Activated CD8-positive, alpha-beta T cell treated with anti-CD3 and anti-CD28 coated beads, Interleukin-2, amount 10 ng/mL, durations not matched to agents 7 days and 5 days (primary cell): ENCODE results near the gene SMIM44. TPM values are rescaled to one million over a fixed set of nuclear protein-coding genes. Genes with fewer than 3 reads are reported as not detected.
"Not testable (repeated sequence)": the region's sequence is repeated elsewhere in the genome, so short reads cannot be mapped to it uniquely, and the experiment has no call there.

ENCODE experiments used
- ATAC-seq: fragments of 150-1000 bp; cut with Tn5 transposase; one replicate; pipeline ENCODE4 v1.10.0; 2021; ENCODE audit warnings: moderate library complexity
- CTCF ChIA-PET: fragments of 350-600 bp; sonication (Branson Sonifier 250); formaldehyde crosslinking; loops from one replicate; lab custom pipeline; 2021; ENCODE audit warnings: antibody characterized with exemption; lab: Charles Lee
- POLR2A ChIA-PET: fragments of 350-600 bp; sonication (Branson Sonifier 250); formaldehyde crosslinking; loops from one replicate; lab custom pipeline; 2021; ENCODE audit warnings: antibody characterized with exemption; lab: Charles Lee
- DNase-seq: peaks from one replicate; pipeline ENCODE4 v3.0.0-alpha.2; 2020
- H3K27ac Mint-ChIP-seq: one replicate; pipeline ENCODE4 v1.8.0; 2021; ENCODE audit warnings: mild to moderate bottlenecking, mixed read lengths
- H3K27me3 Mint-ChIP-seq: one replicate; pipeline ENCODE4 v1.8.0; 2021; ENCODE audit warnings: low read depth, mixed read lengths
- H3K36me3 Mint-ChIP-seq: one replicate; pipeline ENCODE4 v1.8.0; 2021; ENCODE audit warnings: low read depth, mixed read lengths
- H3K4me1 Mint-ChIP-seq: one replicate; pipeline ENCODE4 v1.8.0; 2021; ENCODE audit warnings: low read depth, mixed read lengths
- H3K4me3 Mint-ChIP-seq: one replicate; pipeline ENCODE4 v1.8.0; 2021; ENCODE audit warnings: mild to moderate bottlenecking, mixed read lengths
- H3K9me3 Mint-ChIP-seq: one replicate; pipeline ENCODE4 v1.8.0; 2022; ENCODE audit warnings: mixed read lengths; ENCODE audit not compliant: insufficient read depth
- total RNA-seq, 2 experiments: library from RNA; stranded (reverse); gene quantifications; one replicate each; pipeline ENCODE4 v1.2.3, GENCODE V29; 2021

The SMIM44 gene
- total RNA-seq, 2 experiments from 2014 or later, result not detected

- Mint-ChIP-seq H3K27me3 (no peaks in the 10 kb centered on the region), H3K4me1 (peaks cover 17% of the 10 kb centered on the region), H3K4me3 (no peak overlapping the region), H3K27ac (no peak overlapping the region), H3K9me3 (no peaks in the 10 kb centered on the region), H3K36me3 (no peaks in the 10 kb centered on the region)
- POLR2A ChIA-PET, result no interaction called here
- CTCF ChIA-PET, result interaction anchor here (0.9 kb wide), 1 partner anchor 27 kb away, joined by 3 read pairs; no protein-coding TSS in a partner anchor
- DNase-seq (no peak), ATAC-seq (no peak)
These were observed 24.8 kb downstream of the SMIM44 start for GRCh38 chr19:3458229-3459088.

GRCh38 chr19:3457528-3458228, 25.6 kb downstream of the SMIM44 start:
- Mint-ChIP-seq H3K4me3 (no peak overlapping the region), H3K27me3 (no peaks in the 10 kb centered on the region), H3K9me3 (no peaks in the 10 kb centered on the region), H3K4me1 (peaks cover 17% of the 10 kb centered on the region), H3K36me3 (no peaks in the 10 kb centered on the region), H3K27ac (no peak overlapping the region)
- no peak for DNase-seq
- ATAC-seq, result no peak
- ChIA-PET CTCF (no interaction called here), POLR2A (no interaction called here)

- peaks cover 17% of the 10 kb centered on the region for H3K4me1 Mint-ChIP-seq
- H3K36me3 Mint-ChIP-seq, result no peaks in the 10 kb centered on the region
- no peak for DNase-seq
- H3K4me3 Mint-ChIP-seq, result no peak overlapping the region
- POLR2A ChIA-PET, result no interaction called here
- no peak overlapping the region for H3K27ac Mint-ChIP-seq
- no peaks in the 10 kb centered on the region for H3K9me3 Mint-ChIP-seq
- H3K27me3 Mint-ChIP-seq, result no peaks in the 10 kb centered on the region
- no peak for ATAC-seq
- CTCF ChIA-PET, result no interaction called here
These were observed 26.2 kb downstream of the SMIM44 start for GRCh38 chr19:3456925-3457527.

DNA sequence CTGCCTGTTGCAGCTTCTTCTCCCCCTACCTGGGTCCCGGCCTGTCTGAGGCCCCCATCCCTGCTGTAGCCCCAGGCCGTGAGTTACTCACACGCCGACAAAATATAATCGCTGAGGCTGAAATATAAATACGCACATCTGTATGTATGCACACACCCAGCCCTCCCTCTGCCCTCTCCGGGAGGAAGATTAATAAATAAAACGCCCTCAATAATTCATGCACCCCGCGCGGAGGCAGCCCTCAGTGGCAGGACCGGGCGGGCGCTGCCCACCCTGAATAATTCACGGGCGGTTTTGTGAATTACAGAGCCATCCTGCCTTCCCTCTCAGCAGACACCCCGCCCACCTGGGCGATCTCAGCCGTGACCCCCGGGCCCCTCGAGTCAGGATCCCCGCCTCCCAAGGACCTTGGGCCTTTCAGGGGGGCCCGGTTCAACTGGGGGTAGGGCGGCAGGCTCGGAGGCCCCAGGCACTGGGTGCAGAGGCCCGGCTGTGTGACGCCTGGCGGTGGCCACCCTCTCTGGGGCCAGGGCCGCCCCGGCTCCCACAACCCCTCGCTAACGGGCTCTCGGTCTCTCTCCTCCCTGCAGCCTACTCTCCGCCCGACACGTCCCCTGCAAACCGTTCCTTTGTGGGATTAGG, 27.2 kb downstream of the SMIM44 start:
- H3K36me3 Mint-ChIP-seq, result no peaks in the 10 kb centered on the region
- no peak overlapping the region for H3K4me3 Mint-ChIP-seq
- H3K27me3 Mint-ChIP-seq, result no peaks in the 10 kb centered on the region
- ChIA-PET POLR2A (no interaction called here), CTCF (no interaction called here)
- no peak for DNase-seq
- no peaks in the 10 kb centered on the region for H3K9me3 Mint-ChIP-seq
- peaks cover 18% of the 10 kb centered on the region for H3K4me1 Mint-ChIP-seq
- no peak overlapping the region for H3K27ac Mint-ChIP-seq
- no peak for ATAC-seq

- no peak overlapping the region for H3K27ac Mint-ChIP-seq
- no peak overlapping the region for H3K4me3 Mint-ChIP-seq
- H3K27me3 Mint-ChIP-seq, result no peaks in the 10 kb centered on the region
- peaks cover 1% of the 10 kb centered on the region for H3K36me3 Mint-ChIP-seq
- ATAC-seq (no peak), DNase-seq (no peak)
- no peaks in the 10 kb centered on the region for H3K9me3 Mint-ChIP-seq
- CTCF ChIA-PET, result no interaction called here
- H3K4me1 Mint-ChIP-seq, result peaks cover 22% of the 10 kb centered on the region
- POLR2A ChIA-PET, result no interaction called here
These were observed 27.8 kb downstream of the SMIM44 start for GRCh38 chr19:3455393-3455955.

DNA sequence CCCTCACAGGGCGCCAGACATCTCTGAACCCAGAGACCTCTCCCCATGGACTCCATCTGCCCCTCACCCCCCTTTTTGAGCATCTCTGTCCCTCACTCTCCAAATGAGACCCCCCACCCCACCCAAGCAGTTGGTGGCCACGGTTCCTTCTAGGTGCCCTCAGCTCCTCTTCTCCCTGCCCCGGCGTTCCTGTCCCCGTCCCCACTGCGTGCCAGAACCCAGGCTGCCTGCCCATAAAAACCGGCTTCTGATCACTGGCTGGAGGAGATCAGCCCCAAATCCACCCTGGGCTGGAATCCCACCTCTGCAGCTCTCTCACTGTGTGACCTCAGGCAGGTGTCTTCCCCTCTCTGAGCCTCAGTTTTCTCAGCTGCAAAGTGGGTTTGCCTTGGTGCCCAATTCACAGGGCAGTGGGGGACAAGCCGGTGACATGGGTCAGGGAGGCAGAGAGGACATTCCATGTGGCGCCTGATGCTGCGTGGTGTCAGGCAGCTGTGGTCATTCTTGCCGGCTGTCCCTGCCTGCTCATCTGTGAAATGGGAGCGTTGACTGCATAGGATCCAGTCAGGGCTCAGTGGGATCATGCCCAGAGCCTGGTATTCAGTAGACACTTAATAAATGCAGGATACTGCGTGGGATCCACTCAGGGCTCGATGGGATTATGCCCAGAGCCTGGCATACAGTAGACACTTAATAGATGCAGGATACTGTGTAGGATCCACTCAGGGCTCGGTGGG, 28.4 kb downstream of the SMIM44 start:
- Mint-ChIP-seq H3K27ac (no peak overlapping the region), H3K4me3 (no peak overlapping the region), H3K9me3 (no peaks in the 10 kb centered on the region), H3K4me1 (peaks cover 17% of the 10 kb centered on the region), H3K36me3 (peaks cover 2% of the 10 kb centered on the region), H3K27me3 (no peaks in the 10 kb centered on the region)
- no peak for ATAC-seq
- no peak for DNase-seq
- ChIA-PET CTCF (interaction anchor here (0.6 kb wide), 1 partner anchor 150 kb away, joined by 3 read pairs; no protein-coding TSS in a partner anchor), POLR2A (no interaction called here)

DNA sequence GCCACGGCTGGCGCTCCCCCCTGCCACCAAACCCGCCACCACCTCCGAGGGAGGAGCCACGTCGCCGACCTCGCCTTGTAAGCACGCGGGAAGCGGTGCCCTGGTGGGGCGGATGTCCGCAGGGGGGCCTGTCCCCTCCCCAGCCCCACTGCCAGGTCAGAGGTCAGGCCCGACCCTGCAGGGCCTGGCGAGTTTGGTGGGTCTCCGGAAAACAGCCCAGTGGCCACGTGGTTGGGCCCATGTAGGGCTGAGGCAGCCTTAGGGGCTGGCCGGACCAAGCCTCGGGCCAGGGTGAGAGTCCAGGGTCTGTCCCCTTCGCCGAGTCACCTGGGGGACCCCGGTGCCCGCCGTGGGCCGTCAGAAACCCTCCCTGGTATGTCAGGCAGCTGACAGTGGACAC, 29.4 kb downstream of the SMIM44 start:
- no peaks in the 10 kb centered on the region for H3K27me3 Mint-ChIP-seq
- ChIA-PET CTCF (no interaction called here), POLR2A (no interaction called here)
- no peak overlapping the region for H3K27ac Mint-ChIP-seq
- no peak for ATAC-seq
- H3K36me3 Mint-ChIP-seq, result peaks cover 2% of the 10 kb centered on the region
- no peak for DNase-seq
- H3K4me3 Mint-ChIP-seq, result no peak overlapping the region
- H3K4me1 Mint-ChIP-seq, result peaks cover 8% of the 10 kb centered on the region
- H3K9me3 Mint-ChIP-seq, result no peaks in the 10 kb centered on the region

DNA sequence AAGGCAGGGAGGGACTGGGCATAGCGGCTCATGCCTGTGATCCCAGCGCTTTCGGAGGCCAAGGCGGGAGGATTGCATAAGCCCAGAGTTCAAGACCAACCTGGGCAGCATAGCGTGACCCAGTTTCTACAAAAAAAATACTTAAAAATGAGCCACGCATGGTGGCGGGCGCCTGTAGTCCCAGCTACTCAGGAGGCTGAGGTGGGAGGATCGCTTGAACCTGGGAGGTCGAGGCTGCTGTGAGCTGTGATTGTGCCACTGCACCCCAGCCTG, 30.4 kb downstream of the SMIM44 start:
- H3K4me3 Mint-ChIP-seq, H3K27me3 Mint-ChIP-seq, CTCF ChIA-PET, H3K9me3 Mint-ChIP-seq, H3K36me3 Mint-ChIP-seq, H3K27ac Mint-ChIP-seq, ATAC-seq, DNase-seq, H3K4me1 Mint-ChIP-seq, POLR2A ChIA-PET: not testable (repeated sequence)

GRCh38 chr19:3452171-3452941, 30.9 kb downstream of the SMIM44 start:
- CTCF ChIA-PET, result no interaction called here
- H3K4me1 Mint-ChIP-seq, result peaks cover 5% of the 10 kb centered on the region
- no peak overlapping the region for H3K27ac Mint-ChIP-seq
- no peaks in the 10 kb centered on the region for H3K9me3 Mint-ChIP-seq
- DNase-seq, result no peak
- peaks cover 2% of the 10 kb centered on the region for H3K36me3 Mint-ChIP-seq
- no peak overlapping the region for H3K4me3 Mint-ChIP-seq
- no peak for ATAC-seq
- POLR2A ChIA-PET, result no interaction called here
- no peaks in the 10 kb centered on the region for H3K27me3 Mint-ChIP-seq

- Mint-ChIP-seq H3K36me3 (peaks cover 2% of the 10 kb centered on the region), H3K4me1 (peaks cover 5% of the 10 kb centered on the region), H3K4me3 (no peak overlapping the region), H3K27me3 (no peaks in the 10 kb centered on the region), H3K9me3 (no peaks in the 10 kb centered on the region), H3K27ac (no peak overlapping the region)
- POLR2A ChIA-PET, result no interaction called here
- ATAC-seq (no peak), DNase-seq (no peak)
- CTCF ChIA-PET, result no interaction called here
These were observed 31.8 kb downstream of the SMIM44 start for GRCh38 chr19:3451451-3451866.
